Gastrocnemius medialis (tissue), 4 donors: ENCODE measurements around the gene VOPP1.

Source experiments
- POLR2A ChIP-seq, 2 donors: fragments of 450-650 bp; IDR thresholded peaks; one replicate each; pipeline ENCODE4 v1.6.1; 2017; ENCODE audit warnings: antibody characterized with exemption in 2 of 2, mild to moderate bottlenecking in 2 of 2, moderate library complexity in 2 of 2
- TF ChIP-seq, protein P1 (sequence below), 5 experiments: fragments of 450-650 bp in 3 of 5; fragments of 200-600 bp in 2 of 5; sonication (generic) in 2 of 5; IDR thresholded peaks in 4 of 5; conservative IDR thresholded peaks in 1 of 5; 1 replicate in 4 of 5; 2 replicates in 1 of 5; pipeline ENCODE4 v1.5.1; 2016 to 2019; ENCODE audit warnings: antibody characterized with exemption in 5 of 5, mild to moderate bottlenecking in 3 of 5, moderate library complexity in 3 of 5

DNA sequence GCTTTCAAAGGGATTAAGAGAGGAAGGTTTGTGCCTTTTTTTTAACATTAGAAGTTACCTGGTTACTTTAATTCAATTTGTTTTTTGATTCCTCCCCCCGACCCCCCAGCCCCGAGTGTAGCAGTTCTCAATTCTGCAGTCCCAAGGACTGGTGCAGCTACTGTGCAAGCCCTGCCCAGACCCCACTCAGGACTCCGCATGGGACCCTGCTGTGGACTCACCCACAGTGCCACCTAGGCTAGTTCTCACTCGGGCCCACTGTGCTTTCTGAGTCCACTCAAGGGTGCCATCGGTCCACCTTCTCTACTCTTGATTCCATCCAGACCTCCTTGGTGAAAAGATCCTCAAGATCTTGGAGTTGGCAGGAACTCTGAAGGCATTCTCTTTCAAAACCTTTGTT, 77.4 kb downstream of the VOPP1 start:
- TF ChIP-seq, protein P1, sequence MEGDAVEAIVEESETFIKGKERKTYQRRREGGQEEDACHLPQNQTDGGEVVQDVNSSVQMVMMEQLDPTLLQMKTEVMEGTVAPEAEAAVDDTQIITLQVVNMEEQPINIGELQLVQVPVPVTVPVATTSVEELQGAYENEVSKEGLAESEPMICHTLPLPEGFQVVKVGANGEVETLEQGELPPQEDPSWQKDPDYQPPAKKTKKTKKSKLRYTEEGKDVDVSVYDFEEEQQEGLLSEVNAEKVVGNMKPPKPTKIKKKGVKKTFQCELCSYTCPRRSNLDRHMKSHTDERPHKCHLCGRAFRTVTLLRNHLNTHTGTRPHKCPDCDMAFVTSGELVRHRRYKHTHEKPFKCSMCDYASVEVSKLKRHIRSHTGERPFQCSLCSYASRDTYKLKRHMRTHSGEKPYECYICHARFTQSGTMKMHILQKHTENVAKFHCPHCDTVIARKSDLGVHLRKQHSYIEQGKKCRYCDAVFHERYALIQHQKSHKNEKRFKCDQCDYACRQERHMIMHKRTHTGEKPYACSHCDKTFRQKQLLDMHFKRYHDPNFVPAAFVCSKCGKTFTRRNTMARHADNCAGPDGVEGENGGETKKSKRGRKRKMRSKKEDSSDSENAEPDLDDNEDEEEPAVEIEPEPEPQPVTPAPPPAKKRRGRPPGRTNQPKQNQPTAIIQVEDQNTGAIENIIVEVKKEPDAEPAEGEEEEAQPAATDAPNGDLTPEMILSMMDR (IDR thresholded peaks at IDR 0.05 in 4 of 5, conservative IDR thresholded peaks at IDR 0.05 in 1 of 5), result no peak
- TF ChIP-seq POLR2A (IDR thresholded peaks at IDR 0.05), result no peak
